ENCODE results near the gene HIP1R.

Gene HIP1R

GRCh38 chr12:122847921-122848421, 12.7 kb downstream of the HIP1R start:
- no peak for DNase-seq (ENCODE audit: low read depth)

- DNase-seq (ENCODE audit: low read depth), result no peak
Observed at GRCh38 chr12:122848471-122849351, 13.5 kb downstream of the HIP1R start.

- no peak for DNase-seq (ENCODE audit: low read depth)
Observed at GRCh38 chr12:122849352-122850047, 14.2 kb downstream of the HIP1R start.

- DNase-seq (ENCODE audit: low read depth), result no peak
Observed at GRCh38 chr12:122850048-122850445, 14.8 kb downstream of the HIP1R start.

GRCh38 chr12:122850695-122851350, 15.6 kb downstream of the HIP1R start:
- DNase-seq (ENCODE audit: low read depth), result no peak

GRCh38 chr12:122851820-122852219, 16.6 kb downstream of the HIP1R start:
- no peak for DNase-seq (ENCODE audit: low read depth)

GRCh38 chr12:122852336-122853275, 17.3 kb downstream of the HIP1R start:
- DNase-seq (ENCODE audit: low read depth), result no peak

- no peak for DNase-seq (ENCODE audit: low read depth)
Observed at GRCh38 chr12:122853582-122854245, 18.5 kb downstream of the HIP1R start.

GRCh38 chr12:122854554-122854953, 19.3 kb downstream of the HIP1R start:
- DNase-seq (ENCODE audit: low read depth), result no peak

- DNase-seq (ENCODE audit: low read depth), result no peak
Observed at GRCh38 chr12:122855071-122855829, 20.0 kb downstream of the HIP1R start.

GRCh38 chr12:122855928-122856831, 20.9 kb downstream of the HIP1R start:
- no peak for DNase-seq (ENCODE audit: low read depth)

GRCh38 chr12:122856999-122857671, 21.9 kb downstream of the HIP1R start:
- no peak for DNase-seq (ENCODE audit: low read depth)

- DNase-seq (ENCODE audit: low read depth), result no peak
Observed at GRCh38 chr12:122858171-122858570, 22.9 kb downstream of the HIP1R start.

GRCh38 chr12:122858591-122859302, 23.5 kb downstream of the HIP1R start:
- DNase-seq (ENCODE audit: low read depth), result no peak

- DNase-seq (ENCODE audit: low read depth), result no peak
Observed at GRCh38 chr12:122859303-122860039, 24.2 kb downstream of the HIP1R start.

GRCh38 chr12:122860040-122860853, 25.0 kb downstream of the HIP1R start:
- DNase-seq (ENCODE audit: low read depth), result peak; percentile 48

All from T-helper 22 cell (primary cell).